H9 (cell line): ENCODE results near the gene MAD1L1. TPM values are rescaled to one million over a fixed set of nuclear protein-coding genes. Genes with fewer than 3 reads are reported as not detected.

Experiments
- DNase-seq: peaks from one replicate; pipeline ENCODE4 v3.0.0-alpha.2; 2017
- H2AFZ ChIP-seq: one replicate; pipeline ENCODE4 v1.6.1; 2013; ENCODE audit warnings: mild to moderate bottlenecking, low read length, control low read depth, moderate library complexity
- H2AK5ac ChIP-seq: 2 replicates; pipeline ENCODE4 v1.6.1; 2013; ENCODE audit warnings: low read length, control low read depth, mixed read lengths; ENCODE audit not compliant: insufficient read length
- H2BK120ac ChIP-seq: one replicate; pipeline ENCODE4 v1.6.1; 2013; ENCODE audit warnings: low read depth, mild to moderate bottlenecking, low read length, control low read depth, inconsistent platforms; ENCODE audit not compliant: poor library complexity, severe bottlenecking
- H2BK12ac ChIP-seq: 2 replicates; pipeline ENCODE4 v1.6.1; 2013; ENCODE audit warnings: low read length, control low read depth, mixed read lengths, low read depth; ENCODE audit not compliant: insufficient read length
- H2BK15ac ChIP-seq: 2 replicates; pipeline ENCODE4 v1.6.1; 2013; ENCODE audit warnings: low read depth, low read length, control low read depth
- H2BK20ac ChIP-seq: one replicate; pipeline ENCODE4 v1.6.1; 2013; ENCODE audit warnings: low read depth, mild to moderate bottlenecking, low read length, control low read depth, inconsistent platforms; ENCODE audit not compliant: poor library complexity, severe bottlenecking
- H2BK5ac ChIP-seq: 2 replicates; pipeline ENCODE4 v1.6.1; 2013; ENCODE audit warnings: low read length, control low read depth, mixed read lengths; ENCODE audit not compliant: insufficient read length
- H3K14ac ChIP-seq: 2 replicates; pipeline ENCODE4 v1.6.1; 2013; ENCODE audit warnings: low read length, control low read depth; ENCODE audit not compliant: insufficient read depth
- H3K18ac ChIP-seq: 2 replicates; pipeline ENCODE4 v1.6.1; 2013; ENCODE audit warnings: low read depth, mild to moderate bottlenecking, mixed read lengths, low read length, control low read depth; ENCODE audit not compliant: insufficient read length
- H3K23ac ChIP-seq: 2 replicates; pipeline ENCODE4 v1.6.1; 2013; ENCODE audit warnings: low read length, control low read depth, mixed read lengths, low read depth; ENCODE audit not compliant: insufficient read length
- H3K23me2 ChIP-seq: 2 replicates; pipeline ENCODE4 v1.6.1; 2013; ENCODE audit warnings: low read depth, mild to moderate bottlenecking, mixed read lengths, low read length, control low read depth; ENCODE audit not compliant: insufficient read length, poor library complexity, severe bottlenecking
- H3K27ac ChIP-seq: 2 replicates; pipeline ENCODE4 v1.5.1; 2013; ENCODE audit warnings: low read length, control low read depth, mixed read lengths, low read depth; ENCODE audit not compliant: insufficient read length
- H3K27me3 ChIP-seq: 2 replicates; pipeline ENCODE4 v1.6.1; 2013; ENCODE audit warnings: low read length, control low read depth, inconsistent platforms; ENCODE audit not compliant: insufficient read depth
- H3K4ac ChIP-seq: 2 replicates; pipeline ENCODE4 v1.6.1; 2013; ENCODE audit warnings: low read depth, mild to moderate bottlenecking, control low read depth, inconsistent platforms, low read length, moderate library complexity
- H3K4me1 ChIP-seq: 2 replicates; pipeline ENCODE4 v1.6.1; 2013; ENCODE audit warnings: low read length, control low read depth, inconsistent platforms; ENCODE audit not compliant: insufficient read depth
- H3K4me2 ChIP-seq: 2 replicates; pipeline ENCODE4 v1.6.1; 2013; ENCODE audit warnings: low read length, control low read depth, mixed read lengths; ENCODE audit not compliant: insufficient read length, insufficient read depth
- H3K56ac ChIP-seq: 2 replicates; pipeline ENCODE4 v1.6.1; 2013; ENCODE audit warnings: low read depth, mild to moderate bottlenecking, mixed read lengths, low read length, control low read depth; ENCODE audit not compliant: insufficient read length
- H3K79me1 ChIP-seq: 2 replicates; pipeline ENCODE4 v1.6.1; 2013; ENCODE audit warnings: low read depth, mild to moderate bottlenecking, moderate library complexity, low read length, control low read depth, inconsistent platforms; ENCODE audit not compliant: insufficient read depth, poor library complexity, severe bottlenecking
- H3K79me2 ChIP-seq: 2 replicates; pipeline ENCODE4 v1.6.1; 2013; ENCODE audit warnings: low read length, control low read depth, inconsistent platforms; ENCODE audit not compliant: insufficient read depth
- H3K9ac ChIP-seq: 2 replicates; pipeline ENCODE4 v1.6.1; 2013; ENCODE audit warnings: low read length, control low read depth, mixed read lengths; ENCODE audit not compliant: insufficient read length; ENCODE audit errors: extremely low read depth
- H3K9me3 ChIP-seq: one replicate; pipeline ENCODE4 v1.6.1; 2013; ENCODE audit warnings: low read depth, low read length, inconsistent platforms; ENCODE audit not compliant: control insufficient read depth
- H3T11ph ChIP-seq: one replicate; pipeline ENCODE4 v1.6.1; 2013; ENCODE audit warnings: mild to moderate bottlenecking, low read length, control low read depth, inconsistent platforms
- H4K20me1 ChIP-seq: one replicate; pipeline ENCODE4 v1.6.1; 2013; ENCODE audit not compliant: control insufficient read depth, insufficient read length, insufficient read depth
- H4K5ac ChIP-seq: 2 replicates; pipeline ENCODE4 v1.6.1; 2013; ENCODE audit warnings: low read depth, mild to moderate bottlenecking, mixed read lengths, low read length, control low read depth; ENCODE audit not compliant: insufficient read length
- H4K8ac ChIP-seq: replicated peaks from 2 replicates; pipeline ENCODE4 v1.6.1; 2013; ENCODE audit warnings: low read length, control low read depth, mixed read lengths, low read depth; ENCODE audit not compliant: insufficient read length
- H4K91ac ChIP-seq: 2 replicates; pipeline ENCODE4 v1.6.1; 2013; ENCODE audit warnings: low read depth, mild to moderate bottlenecking, moderate library complexity, mixed read lengths, low read length, control low read depth; ENCODE audit not compliant: insufficient read length
- H3K27ac Mint-ChIP-seq, 3 experiments: 2 replicates in 2 of 3; 3 replicates in 1 of 3; pipeline ENCODE4 v1.8.0; 2020 to 2021; ENCODE audit warnings: mixed read lengths in 3 of 3, mild to moderate bottlenecking in 1 of 3, moderate library complexity in 1 of 3
- H3K27me3 Mint-ChIP-seq: 2 replicates; pipeline ENCODE4 v1.8.0; 2021; ENCODE audit warnings: low read depth, mild to moderate bottlenecking, moderate library complexity, mixed read lengths
- H3K36me3 Mint-ChIP-seq, 3 experiments: 2 replicates in 2 of 3; 3 replicates in 1 of 3; pipeline ENCODE4 v1.8.0; 2020 to 2021; ENCODE audit warnings: low read depth in 3 of 3, mixed read lengths in 3 of 3; ENCODE audit not compliant: insufficient read depth in 1 of 3
- H3K4me1 Mint-ChIP-seq, 2 experiments: 2 replicates each; pipeline ENCODE4 v1.8.0; 2020; ENCODE audit warnings: mixed read lengths in 2 of 2
- H3K4me3 Mint-ChIP-seq, 2 experiments: 2 replicates in 1 of 2; 3 replicates in 1 of 2; pipeline ENCODE4 v1.8.0; 2020 to 2021; ENCODE audit warnings: mild to moderate bottlenecking in 2 of 2, mixed read lengths in 2 of 2, moderate library complexity in 1 of 2
- H3K9me3 Mint-ChIP-seq, 2 experiments: 2 replicates in 1 of 2; 3 replicates in 1 of 2; pipeline ENCODE4 v1.8.0; 2020; ENCODE audit warnings: mild to moderate bottlenecking in 2 of 2, mixed read lengths in 2 of 2, moderate library complexity in 1 of 2
- CTCF ChIP-seq: fragments of 200-600 bp; sonication (generic); conservative IDR thresholded peaks from 3 replicates; pipeline ENCODE4 v1.8.0; 2021; ENCODE audit warnings: antibody characterized with exemption, mild to moderate bottlenecking
- WGBS: extraction: QIAGEN DNeasy Blood & Tissue Kit; methylation state at CpG from one replicate; pipeline ENCODE4 v1.1.7; 2013; ENCODE audit warnings: missing lambda C conversion rate, low lambda C conversion rate, mixed read lengths; ENCODE audit not compliant: insufficient read length; ENCODE audit errors: extremely low coverage; 5-methylcytosine and 5-hydroxymethylcytosine counted together
- total RNA-seq: library from RNA; stranded (reverse); gene quantifications from 2 replicates; pipeline ENCODE4 v1.2.1, GENCODE V29; 2021

MAD1L1 gene
- total RNA-seq, 1 experiment from 2014 or later = 39.0 TPM

GRCh38 chr7:2118056-2118455 lies 114.7 kb downstream of the MAD1L1 start:
- Mint-ChIP-seq H3K27me3 (no peaks in the 10 kb centered on the region; the same call in 1 of the 2 replicates), H3K27ac (peak overlapping the region in 1 of 3 experiments; percentile 96; a peak in 2 of 7 replicates), H3K4me1 (peaks cover 0 to under 1% of the 10 kb centered on the region in 2 experiments; a peak in 1 of 4 replicates), H3K4me3 (no peak overlapping the region), H3K36me3 (peaks cover 0 to 18% (median 6%) of the 10 kb centered on the region in 3 experiments; a peak in 3 of 7 replicates), H3K9me3 (no peaks in the 10 kb centered on the region)
- H4K20me1 ChIP-seq = no peaks in the 10 kb centered on the region
- no peak overlapping the region for H3K18ac ChIP-seq
- no peak overlapping the region for H2BK12ac ChIP-seq
- H4K91ac ChIP-seq = no peak overlapping the region
- H3K27me3 ChIP-seq = no peaks in the 10 kb centered on the region
- H3K4me2 ChIP-seq = no peak overlapping the region
- no peak overlapping the region for H3K23ac ChIP-seq
- DNase-seq = no peak
- WGBS = no CpG with 5 or more reads among the region's 11 CpGs
- H3K4ac ChIP-seq = no peak overlapping the region
- H4K5ac ChIP-seq = no peak overlapping the region
- H3K23me2 ChIP-seq = no peaks in the 10 kb centered on the region
- H3K56ac ChIP-seq = no peak overlapping the region
- no peaks in the 10 kb centered on the region for H3K9me3 ChIP-seq
- no peak overlapping the region for H2AFZ ChIP-seq
- H3K27ac ChIP-seq = no peak overlapping the region
- H2BK20ac ChIP-seq = no peak overlapping the region
- no peaks in the 10 kb centered on the region for H3K79me1 ChIP-seq
- no peak overlapping the region for H2BK15ac ChIP-seq
- no peak overlapping the region for H2BK5ac ChIP-seq
- H3K4me1 ChIP-seq = no peaks in the 10 kb centered on the region
- TF ChIP-seq CTCF = no peak
- no peak overlapping the region for H4K8ac ChIP-seq
- no peak overlapping the region for H2BK120ac ChIP-seq
- H3T11ph ChIP-seq = no peak overlapping the region
- H3K14ac ChIP-seq = no peak overlapping the region; the same call in 1 of the 2 replicates
- H3K9ac ChIP-seq = no peak overlapping the region
- no peaks in the 10 kb centered on the region for H3K79me2 ChIP-seq
- H2AK5ac ChIP-seq = no peak overlapping the region
